RWPE1 (cell line): ENCODE results near the gene CDC34.
A peak's percentile ranks its signal among the peaks of the same experiment; 100 is the strongest.

ENCODE experiments used
- CTCF ChIA-PET: fragments of 350-600 bp; sonication (Branson Sonifier 250); formaldehyde crosslinking; extraction: SDS; loops from one replicate; lab custom pipeline; 2021; lab: Yijun Ruan, JAX
- POLR2A ChIA-PET: fragments of 400-600 bp; formaldehyde crosslinking; extraction: SDS; loops from one replicate; lab custom pipeline; 2020; ENCODE audit warnings: antibody characterized with exemption; ENCODE audit not compliant: low non-redundant PET; lab: Yijun Ruan, JAX
- DNase-seq: peaks from one replicate; pipeline ENCODE4 v3.0.0; 2012; ENCODE audit warnings: low spot score
- H3K27ac ChIP-seq: fragments of 450-650 bp; 2 replicates; pipeline ENCODE4 v1.5.1; 2017
- CTCF ChIP-seq: fragments of 450-650 bp; conservative IDR thresholded peaks from 2 replicates; pipeline ENCODE4 v1.5.1; 2017; ENCODE audit warnings: low read depth, mild to moderate bottlenecking

The CDC34 gene

GRCh38 chr19:535017-535835, 3.7 kb downstream of the CDC34 start:
- TF ChIP-seq CTCF, result no peak
- DNase-seq, result no peak
- H3K27ac ChIP-seq, result peak overlapping the region; percentile 58
- CTCF ChIA-PET, result interaction anchor here (0.6 kb wide), 1 partner anchor 66 kb away, joined by 3 read pairs; no protein-coding TSS in a partner anchor
- POLR2A ChIA-PET, result no interaction called here

- no peak for TF ChIP-seq CTCF
- ChIA-PET CTCF (interaction anchor here (0.6 kb wide), 1 partner anchor 198 kb away, joined by 5 read pairs; no protein-coding TSS in a partner anchor), POLR2A (no interaction called here)
Measured at GRCh38 chr19:536031-536880, 4.7 kb downstream of the CDC34 start.

GRCh38 chr19:536881-537404, 5.4 kb downstream of the CDC34 start:
- no peak for DNase-seq
- no peak for TF ChIP-seq CTCF
- ChIA-PET CTCF (no interaction called here), POLR2A (no interaction called here)
- no peak overlapping the region for H3K27ac ChIP-seq

More at GRCh38 chr19:536031-536880, 4.7 kb downstream of the CDC34 start:
- H3K27ac ChIP-seq, result no peak overlapping the region
- no peak for DNase-seq

- no peak for TF ChIP-seq CTCF
- ChIA-PET POLR2A (no interaction called here), CTCF (no interaction called here)
- no peak for DNase-seq
- no peak overlapping the region for H3K27ac ChIP-seq
Measured at GRCh38 chr19:538641-539428, 7.3 kb downstream of the CDC34 start.

- DNase-seq, result no peak
- POLR2A ChIA-PET, result no interaction called here
- CTCF ChIA-PET, result no interaction called here
- no peak overlapping the region for H3K27ac ChIP-seq
- TF ChIP-seq CTCF, result no peak
Measured at GRCh38 chr19:539429-540030, 8.0 kb downstream of the CDC34 start.
